HG03565 (cell line): ENCODE results near the gene FIS1.
"Not testable (repeated sequence)": the region's sequence is repeated elsewhere in the genome, so short reads cannot be mapped to it uniquely, and the experiment has no call there.

Experiments
- ATAC-seq: cut with Tn5 transposase; IDR thresholded peaks from one replicate; pipeline ENCODE4 v1.9.1; 2021; ENCODE audit warnings: mild to moderate bottlenecking, moderate library complexity; ENCODE audit not compliant: unreplicated experiment

The FIS1 gene

GRCh38 chr7:101258243-101258731, 13.4 kb upstream of the FIS1 start:
- ATAC-seq, result no peak

- ATAC-seq, result no peak
These were observed 10.9 kb upstream of the FIS1 start for GRCh38 chr7:101255796-101256195.

- ATAC-seq, result not testable (repeated sequence)
These were observed 8.3 kb upstream of the FIS1 start for GRCh38 chr7:101253199-101253598.

GRCh38 chr7:101251871-101252659, 7.2 kb upstream of the FIS1 start:
- ATAC-seq, result peak; percentile 91

- ATAC-seq, result no peak
These were observed 5.4 kb upstream of the FIS1 start for GRCh38 chr7:101250324-101250723.

- ATAC-seq, result no peak
These were observed 3.4 kb upstream of the FIS1 start for GRCh38 chr7:101248276-101248675.

- no peak for ATAC-seq
These were observed 327 bp upstream of the FIS1 start for GRCh38 chr7:101245147-101245668.

GRCh38 chr7:101243646-101244374, 1.1 kb downstream of the FIS1 start:
- ATAC-seq, result no peak

GRCh38 chr7:101241443-101242349, 3.2 kb downstream of the FIS1 start:
- no peak for ATAC-seq

- no peak for ATAC-seq
These were observed 3.9 kb downstream of the FIS1 start for GRCh38 chr7:101241015-101241363.

GRCh38 chr7:101240226-101241014, 4.5 kb downstream of the FIS1 start:
- ATAC-seq, result no peak

- ATAC-seq, result no peak
These were observed 5.0 kb downstream of the FIS1 start for GRCh38 chr7:101239951-101240220.

GRCh38 chr7:101239191-101239950, 5.5 kb downstream of the FIS1 start:
- no peak for ATAC-seq

- no peak for ATAC-seq
These were observed 6.4 kb downstream of the FIS1 start for GRCh38 chr7:101238226-101239182.

- no peak for ATAC-seq
These were observed 7.4 kb downstream of the FIS1 start, which contains the start of gene CLDN15 for GRCh38 chr7:101237206-101238067. CLDN15 (minus strand) TSS chr7:101237802; CDS start chr7:101237581, 221 bp downstream.

GRCh38 chr7:101236292-101236835, 8.5 kb downstream of the FIS1 start:
- no peak for ATAC-seq

GRCh38 chr7:101235522-101235921, 9.4 kb downstream of the FIS1 start:
- ATAC-seq, result no peak
